T-cell (primary cell): Measurements from ENCODE around the gene STK10. TPM values are rescaled to one million over a fixed set of nuclear protein-coding genes. Genes with fewer than 3 reads are reported as not detected.
A peak's percentile ranks its signal among the peaks of the same experiment; 100 is the strongest.

Experiments
- ATAC-seq, 4 experiments: fragments of 200-7000 bp in 3 of 4; fragments of 150-1000 bp in 1 of 4; cut with Tn5 transposase; replicated peaks in 1 of 4; 1 replicate in 3 of 4; 2 replicates in 1 of 4; pipeline ENCODE4 v1.10.0; 2021; ENCODE audit warnings: moderate library complexity in 3 of 4, mild to moderate bottlenecking in 2 of 4, moderate number of reproducible peaks in 1 of 4
- CTCF ChIA-PET, 2 donors: fragments of 300-600 bp; sonication (Branson Sonifier 250); formaldehyde crosslinking; loops; one replicate each; lab custom pipeline; 2022; ENCODE audit warnings: antibody characterized with exemption in 2 of 2; lab: Charles Lee
- POLR2A ChIA-PET, 2 donors: fragments of 300-600 bp; sonication (Branson Sonifier 250); formaldehyde crosslinking; loops; one replicate each; lab custom pipeline; 2022; ENCODE audit warnings: antibody characterized with exemption in 2 of 2; lab: Charles Lee
- DNase-seq, 35 experiments: peaks; one replicate each; pipeline versions ENCODE4 v3.0.0 to v3.0.0-alpha.2; 2013 to 2023
- H3K27ac ChIP-seq: one replicate; pipeline ENCODE4 v1.5.1; 2013; ENCODE audit warnings: low read length
- H3K27me3 ChIP-seq, 2 experiments: replicated peaks in 1 of 2; 1 replicate in 1 of 2; 2 replicates in 1 of 2; pipeline versions ENCODE4 v1.6.1 to v1.7.0; 2013; ENCODE audit warnings: low read length in 1 of 2, mixed read lengths in 1 of 2; ENCODE audit not compliant: control insufficient read depth in 2 of 2, insufficient read depth in 2 of 2; ENCODE audit errors: extremely low read depth in 1 of 2
- H3K36me3 ChIP-seq, 2 donors: 1 replicate in 1 of 2; 2 replicates in 1 of 2; pipeline versions ENCODE4 v1.6.1 to v1.7.0; 2013; ENCODE audit warnings: low read length in 1 of 2; ENCODE audit not compliant: control insufficient read depth in 2 of 2, insufficient read depth in 1 of 2; ENCODE audit errors: extremely low read depth in 1 of 2
- H3K4me1 ChIP-seq, 2 experiments: 1 replicate in 1 of 2; 2 replicates in 1 of 2; pipeline versions ENCODE4 v1.6.1 to v1.7.0; 2013; ENCODE audit warnings: low read length in 2 of 2, mixed read lengths in 1 of 2; ENCODE audit not compliant: insufficient read depth in 2 of 2, control insufficient read depth in 1 of 2; ENCODE audit errors: extremely low read depth in 1 of 2
- H3K4me3 ChIP-seq, 2 donors: 1 replicate in 1 of 2; 2 replicates in 1 of 2; pipeline versions ENCODE4 v1.5.1 to v1.7.0; 2013; ENCODE audit warnings: mild to moderate bottlenecking in 2 of 2, low read length in 1 of 2, moderate library complexity in 1 of 2; ENCODE audit not compliant: control insufficient read depth in 1 of 2; ENCODE audit errors: extremely low read depth in 1 of 2
- H3K9me3 ChIP-seq: 2 replicates; pipeline ENCODE4 v1.7.0; 2013
- H3K27ac Mint-ChIP-seq, 2 donors: one replicate each; pipeline ENCODE4 v1.8.0; 2020 to 2021; ENCODE audit warnings: mild to moderate bottlenecking in 2 of 2, mixed read lengths in 2 of 2
- H3K27me3 Mint-ChIP-seq, 2 donors: one replicate each; pipeline ENCODE4 v1.8.0; 2021 to 2022; ENCODE audit warnings: mixed read lengths in 2 of 2
- H3K36me3 Mint-ChIP-seq: one replicate; pipeline ENCODE4 v1.8.0; 2021; ENCODE audit warnings: mixed read lengths
- H3K4me1 Mint-ChIP-seq, 3 donors: one replicate each; pipeline ENCODE4 v1.8.0; 2020 to 2022; ENCODE audit warnings: mixed read lengths in 3 of 3, mild to moderate bottlenecking in 1 of 3
- H3K4me3 Mint-ChIP-seq, 3 donors: one replicate each; pipeline ENCODE4 v1.8.0; 2020 to 2022; ENCODE audit warnings: mild to moderate bottlenecking in 3 of 3, mixed read lengths in 3 of 3, moderate library complexity in 3 of 3
- H3K9me3 Mint-ChIP-seq, 3 donors: one replicate each; pipeline ENCODE4 v1.8.0; 2020 to 2022; ENCODE audit warnings: mixed read lengths in 3 of 3
- WGBS: methylation state at CpG from one replicate; pipeline ENCODE4 v1.1.5; 2013; ENCODE audit warnings: missing lambda C conversion rate; ENCODE audit not compliant: insufficient coverage; 5-methylcytosine and 5-hydroxymethylcytosine counted together
- total RNA-seq, 35 experiments: library from RNA in 6 of 35; stranded (reverse) in 6 of 35; fragments of 120-200 nt in 1 of 35; gene quantifications; one replicate each; pipeline versions ENCODE4 v1.2.1 to v1.2.4 and lab custom pipeline; 2013 to 2026

STK10 gene
- total RNA-seq, 5 donors from 2014 or later (not counting 1 experiment from before 2014, with no cell fraction given): 305 to 437 (median 331) TPM

- Histone ChIP-seq H3K4me1 (peaks cover 0 to 11% of the 10 kb centered on the region in 2 experiments), H3K4me3 (no peak overlapping the region), H3K9me3 (no peaks in the 10 kb centered on the region), H3K36me3 (peaks cover 6 to 92% of the 10 kb centered on the region in 2 donors), H3K27ac (no peak overlapping the region), H3K27me3 (no peaks in the 10 kb centered on the region)
- Mint-ChIP-seq H3K36me3 (peaks cover 44% of the 10 kb centered on the region), H3K9me3 (no peaks in the 10 kb centered on the region), H3K27ac (peak overlapping the region; percentile 58 to 61), H3K27me3 (no peaks in the 10 kb centered on the region), H3K4me3 (no peak overlapping the region), H3K4me1 (peaks cover 11 to 17% (median 12%) of the 10 kb centered on the region in 3 donors)
- WGBS: 97% methylated on average over 9 of the region's 11 CpGs
- DNase-seq (no peak), ATAC-seq (no peak)
- POLR2A ChIA-PET: interaction anchor here in 1 of 2 donors (0.6 kb wide), 1 partner anchor 10 kb away, joined by 10 read pairs; no protein-coding TSS in a partner anchor
- CTCF ChIA-PET: interaction anchor here (0.5 to 0.7 kb wide), 3 partner anchors 11 to 96 kb away, joined by 3 to 4 read pairs (median 3); no protein-coding TSS in a partner anchor
Observed at GRCh38 chr5:172095368-172096206, 92.4 kb downstream of the STK10 start.

GRCh38 chr5:172093965-172094364 lies 94.1 kb downstream of the STK10 start:
- H3K27me3 Mint-ChIP-seq: no peaks in the 10 kb centered on the region
- no peaks in the 10 kb centered on the region for H3K27me3 ChIP-seq
- peaks cover 7 to 94% of the 10 kb centered on the region in 2 donors for H3K36me3 ChIP-seq
- CTCF ChIA-PET: interaction anchor here in 1 of 2 donors (0.5 kb wide), 1 partner anchor 19 kb away, joined by 4 read pairs; no protein-coding TSS in a partner anchor
- POLR2A ChIA-PET: no interaction called here
- ATAC-seq: no peak
- H3K4me3 Mint-ChIP-seq: no peak overlapping the region
- H3K4me3 ChIP-seq: no peak overlapping the region
- peaks cover 0 to 3% of the 10 kb centered on the region in 2 experiments for H3K4me1 ChIP-seq
- H3K27ac ChIP-seq: no peak overlapping the region
- no peaks in the 10 kb centered on the region for H3K9me3 Mint-ChIP-seq
- no peaks in the 10 kb centered on the region for H3K9me3 ChIP-seq
- H3K4me1 Mint-ChIP-seq: peaks cover 9 to 22% (median 13%) of the 10 kb centered on the region in 3 donors
- H3K27ac Mint-ChIP-seq: no peak overlapping the region
- H3K36me3 Mint-ChIP-seq: peaks cover 57% of the 10 kb centered on the region
- no CpG with 5 or more reads among the region's 3 CpGs for WGBS
- DNase-seq: no peak

GRCh38 chr5:172093559-172093958 lies 94.5 kb downstream of the STK10 start:
- WGBS: 92% methylated on average over 7 of the region's 10 CpGs
- Histone ChIP-seq H3K4me3 (no peak overlapping the region), H3K36me3 (peaks cover 9 to 94% of the 10 kb centered on the region in 2 donors), H3K4me1 (peaks cover 0 to 3% of the 10 kb centered on the region in 2 experiments), H3K9me3 (no peaks in the 10 kb centered on the region), H3K27me3 (no peaks in the 10 kb centered on the region), H3K27ac (no peak overlapping the region)
- Mint-ChIP-seq H3K9me3 (no peaks in the 10 kb centered on the region), H3K4me3 (no peak overlapping the region), H3K27me3 (no peaks in the 10 kb centered on the region), H3K36me3 (peaks cover 57% of the 10 kb centered on the region), H3K4me1 (peaks cover 6 to 20% (median 9%) of the 10 kb centered on the region in 3 donors), H3K27ac (no peak overlapping the region)
- DNase-seq (no peak), ATAC-seq (no peak)
- ChIA-PET POLR2A (no interaction called here), CTCF (interaction anchor here in 1 of 2 donors (1.2 kb wide), 1 partner anchor 30 kb away, joined by 3 read pairs; no protein-coding TSS in a partner anchor)

GRCh38 chr5:172091956-172092732 lies 95.9 kb downstream of the STK10 start:
- Histone ChIP-seq H3K27me3 (no peaks in the 10 kb centered on the region), H3K4me1 (peaks cover 0 to 3% of the 10 kb centered on the region in 2 experiments), H3K36me3 (peaks cover 9 to 82% of the 10 kb centered on the region in 2 donors), H3K4me3 (no peak overlapping the region), H3K27ac (no peak overlapping the region), H3K9me3 (no peaks in the 10 kb centered on the region)
- no peak overlapping the region for H3K27ac Mint-ChIP-seq
- no peak overlapping the region for H3K4me3 Mint-ChIP-seq
- DNase-seq (no peak), ATAC-seq (no peak)
- POLR2A ChIA-PET: no interaction called here
- H3K9me3 Mint-ChIP-seq: no peaks in the 10 kb centered on the region
- CTCF ChIA-PET: interaction anchor here in 1 of 2 donors (0.6 to 1.2 kb wide), 2 partner anchors 31 to 50 kb away, joined by 3 to 5 read pairs; no protein-coding TSS in a partner anchor
- WGBS: 95% methylated on average over 8 of the region's 17 CpGs
- H3K36me3 Mint-ChIP-seq: peaks cover 45% of the 10 kb centered on the region
- H3K4me1 Mint-ChIP-seq: peaks cover 0 to 15% (median 2%) of the 10 kb centered on the region in 3 donors
- no peaks in the 10 kb centered on the region for H3K27me3 Mint-ChIP-seq

GRCh38 chr5:172090976-172091547 lies 97.0 kb downstream of the STK10 start:
- 98% methylated on average over 8 of the region's 10 CpGs for WGBS
- no peak overlapping the region for H3K27ac ChIP-seq
- H3K4me1 ChIP-seq: peaks cover 0 to 3% of the 10 kb centered on the region in 2 experiments
- H3K27me3 ChIP-seq: no peaks in the 10 kb centered on the region
- H3K4me3 ChIP-seq: no peak overlapping the region
- H3K9me3 ChIP-seq: no peaks in the 10 kb centered on the region
- no peaks in the 10 kb centered on the region for H3K9me3 Mint-ChIP-seq
- ATAC-seq: no peak
- H3K27me3 Mint-ChIP-seq: no peaks in the 10 kb centered on the region
- peaks cover 15 to 82% of the 10 kb centered on the region in 2 donors for H3K36me3 ChIP-seq
- ChIA-PET CTCF (interaction anchor here in 1 of 2 donors (0.6 kb wide), 3 partner anchors 51 to 691 kb away, joined by 4 to 10 read pairs (median 5); no protein-coding TSS in a partner anchor), POLR2A (interaction anchor here in 1 of 2 donors (0.6 kb wide), 2 partner anchors 23 to 27 kb away, joined by 4 read pairs; no protein-coding TSS in a partner anchor)
- peaks cover 0 to 18% (median 2%) of the 10 kb centered on the region in 3 donors for H3K4me1 Mint-ChIP-seq
- peak overlapping the region in 1 of 2 donors; percentile 64 for H3K27ac Mint-ChIP-seq
- H3K4me3 Mint-ChIP-seq: no peak overlapping the region
- peaks cover 39% of the 10 kb centered on the region for H3K36me3 Mint-ChIP-seq
- DNase-seq: no peak
